Measurements from ENCODE around the gene EPHA8.
A peak's percentile ranks its signal among the peaks of the same experiment; 100 is the strongest.

EPHA8 gene

GRCh38 chr1:22619252-22619651 is 56.0 kb downstream of the EPHA8 start:
- DNase-seq (ENCODE audit: low spot score) = no peak

- DNase-seq (ENCODE audit: low spot score) = no peak
Observed at GRCh38 chr1:22619798-22620197, 56.5 kb downstream of the EPHA8 start.

- DNase-seq (ENCODE audit: low spot score) = no peak
Observed at GRCh38 chr1:22621761-22622160, 58.5 kb downstream of the EPHA8 start.

GRCh38 chr1:22625262-22625925 is 62.1 kb downstream of the EPHA8 start:
- no peak for DNase-seq (ENCODE audit: low spot score)

- no peak for DNase-seq (ENCODE audit: low spot score)
Observed at GRCh38 chr1:22626237-22627157, 63.2 kb downstream of the EPHA8 start.

- DNase-seq (ENCODE audit: low spot score) = no peak
Observed at GRCh38 chr1:22627331-22627730, 64.0 kb downstream of the EPHA8 start.

GRCh38 chr1:22628698-22629444 is 65.6 kb downstream of the EPHA8 start:
- no peak for DNase-seq (ENCODE audit: low spot score)

GRCh38 chr1:22629886-22630285 is 66.6 kb downstream of the EPHA8 start:
- DNase-seq (ENCODE audit: low spot score) = no peak

GRCh38 chr1:22633697-22634463 is 70.6 kb downstream of the EPHA8 start:
- DNase-seq (ENCODE audit: low spot score) = no peak

- no peak for DNase-seq (ENCODE audit: low spot score)
Observed at GRCh38 chr1:22635436-22635835, 72.1 kb downstream of the EPHA8 start.

GRCh38 chr1:22636353-22636752 is 73.1 kb downstream of the EPHA8 start, which contains the start of gene C1QA:
C1QA (plus strand) TSS chr1:22636628; CDS start chr1:22637617, 989 bp downstream.
- peak; percentile 85 for DNase-seq (ENCODE audit: low spot score)

GRCh38 chr1:22636927-22637326 is 73.6 kb downstream of the EPHA8 start:
- DNase-seq (ENCODE audit: low spot score) = no peak

GRCh38 chr1:22637907-22638445 is 74.7 kb downstream of the EPHA8 start:
- no peak for DNase-seq (ENCODE audit: low spot score)

GRCh38 chr1:22638476-22639234 is 75.4 kb downstream of the EPHA8 start:
- DNase-seq (ENCODE audit: low spot score) = no peak

GRCh38 chr1:22639286-22639685 is 76.0 kb downstream of the EPHA8 start:
- DNase-seq (ENCODE audit: low spot score) = no peak

- DNase-seq (ENCODE audit: low spot score) = no peak
Observed at GRCh38 chr1:22641247-22641646, 78.0 kb downstream of the EPHA8 start.

- DNase-seq (ENCODE audit: low spot score) = peak; percentile 80
Observed at GRCh38 chr1:22641906-22642636, 78.8 kb downstream of the EPHA8 start.

GRCh38 chr1:22643381-22643780 is 80.1 kb downstream of the EPHA8 start, which contains the start of gene C1QC:
C1QC (plus strand) TSS chr1:22643633; CDS start chr1:22644024, 391 bp downstream.
- DNase-seq (ENCODE audit: low spot score) = peak; percentile 59

- DNase-seq (ENCODE audit: low spot score) = no peak
Observed at GRCh38 chr1:22643928-22644327, 80.6 kb downstream of the EPHA8 start.

GRCh38 chr1:22645931-22646330 is 82.6 kb downstream of the EPHA8 start:
- DNase-seq (ENCODE audit: low spot score) = peak; percentile 45

All from Ammon's horn (tissue), 1 donor.